GM19025 (cell line): Measurements from ENCODE around the gene GABRB3.
"Not testable (repeated sequence)": the region's sequence is repeated elsewhere in the genome, so short reads cannot be mapped to it uniquely, and the experiment has no call there.

Experiments
- ATAC-seq: cut with Tn5 transposase; IDR thresholded peaks from one replicate; pipeline ENCODE4 v1.9.1; 2021; ENCODE audit warnings: mild to moderate bottlenecking, low read depth, moderate library complexity; ENCODE audit not compliant: unreplicated experiment

GABRB3 gene

DNA sequence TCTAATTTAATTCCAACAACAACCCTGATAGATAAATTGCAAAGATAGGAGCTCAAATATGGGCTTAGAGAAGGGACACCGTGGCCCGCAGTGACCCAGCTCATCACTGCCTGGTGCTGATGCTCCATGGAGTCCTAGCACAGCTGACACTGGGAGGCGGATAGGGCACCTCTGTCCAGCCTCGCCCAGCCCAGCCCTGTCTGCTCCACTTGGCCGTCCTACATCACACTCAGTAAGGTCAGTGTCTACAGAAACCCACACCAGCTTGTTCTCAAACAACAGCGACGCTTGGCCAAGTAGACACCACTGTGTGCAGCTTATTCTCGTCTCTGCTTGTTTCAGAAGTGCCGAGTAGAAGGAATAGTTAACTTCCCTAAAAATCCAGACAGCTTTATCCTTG, 33.9 kb downstream of the GABRB3 start:
- no peak for ATAC-seq

DNA sequence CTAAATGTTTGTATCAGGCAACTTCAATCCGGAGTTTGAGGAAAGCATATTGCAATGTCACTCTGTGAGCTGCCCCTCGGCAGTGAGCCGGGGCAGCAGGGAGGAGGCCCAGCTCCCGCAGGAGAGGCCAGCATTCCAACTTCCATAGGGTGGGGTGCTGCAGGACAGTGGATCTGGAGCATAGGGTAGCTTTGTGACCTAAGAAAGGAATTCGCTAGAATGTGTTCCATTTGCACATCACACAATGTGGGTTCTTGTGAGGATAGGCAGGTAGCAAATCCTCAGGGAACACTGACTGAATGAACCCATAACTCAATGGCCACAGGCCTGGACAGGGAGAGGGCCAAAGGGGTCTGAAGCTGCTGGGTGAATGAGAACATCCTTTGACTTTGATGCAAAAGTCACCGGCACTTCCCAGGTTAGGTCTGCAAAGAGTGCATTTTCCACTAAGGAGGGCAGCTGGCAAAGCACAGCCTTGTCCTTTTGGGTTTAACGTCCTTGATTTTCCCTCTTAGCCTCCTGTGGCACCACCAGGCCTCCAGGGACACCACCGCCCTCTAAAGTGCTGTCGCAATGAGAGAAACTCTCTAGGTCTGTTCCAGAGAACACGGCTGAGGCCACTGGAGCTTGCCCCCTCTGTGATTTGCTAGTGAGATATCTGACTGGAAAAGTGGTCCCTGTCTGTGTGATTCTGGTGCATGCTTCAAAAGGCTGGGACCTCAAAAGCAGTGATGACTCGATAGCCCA, 36.2 kb downstream of the GABRB3 start:
- ATAC-seq = no peak

DNA sequence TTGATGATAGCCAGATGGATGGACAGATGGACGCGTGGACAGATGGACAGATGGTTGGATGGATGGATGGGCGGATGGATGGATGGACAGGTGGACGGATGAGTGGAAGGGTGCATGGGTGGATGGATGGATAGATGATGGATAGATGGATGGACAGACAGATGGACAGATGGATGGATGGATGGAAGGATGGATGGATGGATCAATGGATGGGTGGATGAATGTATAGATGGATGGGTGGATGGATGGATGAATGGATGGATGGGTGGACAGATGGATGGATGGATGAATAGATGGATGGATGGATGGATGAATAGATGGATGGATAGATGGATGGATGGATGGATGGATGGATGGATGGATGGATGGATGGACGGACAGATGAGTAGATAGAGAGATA, 40.9 kb downstream of the GABRB3 start:
- no peak for ATAC-seq

DNA sequence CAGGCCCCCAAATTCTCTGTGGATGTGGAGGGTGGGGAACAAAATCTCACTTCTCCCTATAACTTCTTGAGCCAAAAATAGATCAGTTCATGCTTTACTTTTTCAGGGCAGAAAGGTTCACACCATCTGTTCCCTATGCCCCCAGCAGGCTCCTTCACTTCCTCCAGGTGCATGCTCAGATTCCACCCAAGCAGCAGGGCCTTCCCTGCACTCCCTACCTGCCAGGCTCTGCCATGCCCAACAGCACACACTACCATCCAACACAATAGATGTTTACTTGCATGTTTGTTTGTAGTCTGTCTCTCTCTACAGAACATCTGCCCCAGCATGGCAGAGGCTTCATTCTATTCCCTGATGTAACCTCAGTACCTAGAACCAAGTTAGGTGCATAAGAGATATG, 43.3 kb downstream of the GABRB3 start:
- ATAC-seq = no peak

DNA sequence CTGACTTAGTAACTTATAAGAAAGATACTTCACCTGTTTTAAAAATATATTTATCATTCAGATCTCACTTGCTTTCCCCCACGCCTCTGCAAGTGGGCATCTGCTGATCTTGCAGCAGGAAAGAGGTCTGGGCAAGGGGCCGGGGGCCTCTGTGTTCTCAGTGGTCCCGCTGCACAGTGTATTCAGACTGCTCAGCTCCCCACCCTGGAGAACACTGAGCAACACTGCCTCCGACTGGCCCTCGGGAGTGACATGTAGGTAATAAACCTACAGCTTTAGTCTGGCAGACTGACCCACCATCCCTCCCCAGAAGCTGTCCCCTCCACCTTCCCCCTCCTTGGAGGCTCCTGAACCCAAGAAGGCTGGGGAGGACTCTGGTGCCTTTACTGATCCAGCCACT, 43.8 kb downstream of the GABRB3 start:
- no peak for ATAC-seq

DNA sequence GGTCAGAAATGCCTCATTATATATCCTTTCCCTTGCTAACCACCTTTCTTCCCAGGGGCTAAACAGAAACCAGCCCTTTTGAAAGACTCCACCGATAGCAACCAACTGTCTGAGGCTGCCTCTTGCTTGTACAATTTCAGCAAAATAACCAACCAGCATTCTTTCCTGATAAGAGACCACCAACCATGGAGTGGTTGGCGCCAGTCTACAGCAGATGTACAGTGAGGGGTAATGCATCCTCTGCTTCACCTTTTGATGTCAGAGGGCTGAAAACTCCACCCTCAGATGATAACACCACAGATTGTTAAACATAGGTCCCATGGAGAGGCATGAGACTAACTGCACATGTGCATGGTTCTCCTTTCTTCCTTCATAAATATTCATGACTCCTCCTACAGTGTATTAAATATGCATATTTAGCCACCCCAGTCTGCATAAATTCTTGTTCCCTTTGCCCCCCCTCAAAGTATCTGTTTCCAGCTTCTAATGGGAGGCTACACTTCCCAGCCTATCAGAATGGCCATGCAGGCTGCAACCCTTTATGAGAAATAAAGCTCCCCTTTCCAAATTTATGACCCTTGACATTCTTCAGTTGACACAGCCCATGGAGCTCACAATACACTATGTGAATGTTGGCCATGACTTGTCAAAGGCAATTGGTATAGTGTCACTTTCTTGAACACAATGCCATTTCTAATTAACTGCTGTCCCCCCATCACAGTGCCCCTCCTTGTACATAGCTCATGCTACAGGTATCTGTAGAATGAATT, 48.3 kb downstream of the GABRB3 start:
- no peak for ATAC-seq

DNA sequence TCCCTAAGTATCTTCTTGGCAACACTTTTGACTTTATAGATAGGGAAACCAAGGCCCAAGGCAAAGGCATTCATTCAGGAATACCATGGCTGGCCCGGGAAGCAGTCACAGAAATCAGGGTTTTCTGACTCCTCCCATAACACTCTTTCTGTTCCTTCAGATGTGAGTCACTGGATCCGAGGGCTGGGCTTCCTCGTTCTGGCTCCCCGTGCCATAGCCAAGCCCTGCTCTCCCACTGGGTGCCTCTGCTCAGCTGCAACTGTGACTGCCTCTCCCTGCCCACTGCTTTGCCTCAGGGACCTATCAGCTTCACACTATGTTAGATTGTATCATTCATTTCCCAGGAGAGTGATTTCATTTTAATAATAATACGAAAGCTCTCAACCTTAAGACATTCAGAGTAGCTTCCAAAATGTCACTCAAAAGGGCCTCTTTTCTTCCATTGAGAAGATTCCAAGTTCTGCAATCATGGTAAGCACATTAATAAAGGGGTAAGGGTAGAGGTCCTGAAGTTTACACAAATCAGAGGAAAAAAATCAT, 50.2 kb downstream of the GABRB3 start:
- ATAC-seq = no peak

DNA sequence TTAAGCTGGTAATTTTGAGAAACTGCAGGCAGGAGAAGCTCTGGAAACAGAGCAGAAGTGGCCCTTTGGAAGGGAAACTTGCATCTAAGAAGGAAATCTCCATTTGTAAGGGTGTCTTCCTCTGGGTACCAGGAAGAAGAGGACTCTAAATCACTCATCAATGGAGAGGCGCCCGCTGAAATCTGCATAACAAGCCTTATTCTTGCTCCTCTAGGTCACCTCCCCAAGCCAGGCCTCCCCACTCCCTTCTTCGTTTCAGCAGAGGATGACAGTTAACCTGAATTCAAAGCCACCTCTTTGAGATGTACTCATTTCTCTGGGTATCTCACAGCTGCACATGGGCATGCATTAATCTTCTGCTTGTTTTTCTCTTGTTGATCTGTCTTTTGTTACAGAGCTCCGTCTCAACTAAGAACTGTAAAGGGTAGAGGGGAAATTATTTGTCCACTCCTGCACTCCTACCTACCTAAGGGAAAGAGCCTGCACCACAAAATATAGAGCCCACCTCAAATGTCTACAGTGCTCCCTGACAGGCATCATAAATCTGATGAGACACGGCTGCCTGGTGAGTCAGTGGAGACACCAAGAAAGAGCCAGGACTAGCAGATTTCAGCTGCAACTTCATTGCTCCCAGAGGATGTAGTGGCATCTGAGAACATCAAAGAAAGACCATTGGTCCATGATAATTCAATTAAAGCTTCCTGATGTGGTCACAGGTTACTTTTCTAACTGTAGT, 51.5 kb downstream of the GABRB3 start:
- ATAC-seq = no peak

DNA sequence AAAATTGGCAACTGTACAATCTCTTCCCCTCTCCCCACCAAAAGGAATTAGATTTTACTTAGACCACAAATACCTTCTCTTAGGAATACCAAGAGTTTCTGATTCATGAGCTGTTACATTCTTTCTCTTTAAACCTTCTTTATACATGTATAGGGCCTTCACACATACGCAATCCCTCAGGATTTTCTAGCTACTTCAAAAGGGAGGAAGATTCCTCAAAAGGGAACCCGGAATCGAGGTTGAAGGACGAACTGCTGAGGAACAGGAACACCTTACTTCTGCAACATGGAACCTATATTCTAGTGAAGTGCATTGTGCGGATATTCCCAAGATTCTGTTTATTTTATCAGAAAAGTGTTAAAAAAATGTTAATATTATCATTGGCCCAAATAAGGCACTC, 52.3 kb downstream of the GABRB3 start:
- no peak for ATAC-seq

DNA sequence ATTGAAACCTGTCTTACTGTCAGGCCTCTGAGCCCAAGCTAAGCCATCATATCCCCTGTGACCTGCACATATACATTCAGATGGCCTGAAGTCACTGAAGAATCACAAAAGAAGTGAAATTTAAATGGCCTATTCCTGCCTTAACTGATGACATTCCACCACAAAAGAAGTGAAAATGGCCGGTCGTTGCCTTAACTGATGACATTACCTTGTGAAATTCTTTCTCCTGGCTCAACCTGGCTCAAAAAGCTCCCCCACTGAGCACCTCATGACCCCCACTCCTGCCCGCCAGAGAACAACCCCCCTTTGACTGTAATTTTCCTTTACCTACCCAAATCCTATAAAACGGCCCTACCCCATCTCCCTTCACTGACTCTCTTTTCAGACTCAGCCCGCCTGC, 53.0 kb downstream of the GABRB3 start:
- not testable (repeated sequence) for ATAC-seq

DNA sequence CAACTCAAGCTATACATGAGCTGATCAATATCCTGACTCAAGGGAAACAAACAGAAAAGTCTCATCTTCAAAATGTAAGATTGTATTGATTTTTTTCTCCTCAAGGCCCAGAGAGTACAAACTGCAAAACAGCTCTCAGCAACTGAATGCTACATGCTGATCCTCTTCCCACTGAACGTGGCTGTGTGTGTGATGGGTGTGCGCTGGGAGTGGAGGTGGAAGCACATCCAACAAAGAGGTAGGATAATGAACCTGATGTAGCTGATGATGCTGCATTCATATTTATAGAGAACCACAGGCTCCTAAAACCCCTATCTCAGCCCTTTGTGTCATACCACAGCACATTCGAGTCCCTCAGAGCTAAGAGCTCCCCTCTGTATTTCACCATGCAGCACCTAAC, 56.8 kb downstream of the GABRB3 start:
- no peak for ATAC-seq

DNA sequence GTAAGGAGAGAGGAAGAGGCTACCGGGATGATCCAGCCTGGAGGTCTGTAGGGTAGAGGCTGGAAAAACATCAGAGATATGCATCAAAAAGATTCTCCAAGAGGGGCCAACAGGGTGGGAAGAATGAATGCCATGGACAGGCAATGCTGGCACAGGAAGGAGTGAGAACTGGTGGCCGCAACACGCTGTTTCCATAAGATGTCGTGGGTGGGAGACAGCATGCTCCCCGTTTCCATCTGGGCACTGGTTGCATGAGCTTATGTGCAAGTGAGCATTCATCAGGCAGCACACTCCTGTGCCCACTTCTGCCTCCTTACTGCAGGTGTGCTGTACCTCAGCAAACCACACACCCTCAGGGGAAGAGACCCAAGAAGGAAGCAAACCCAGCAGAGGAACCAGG, 59.4 kb downstream of the GABRB3 start:
- ATAC-seq = no peak

DNA sequence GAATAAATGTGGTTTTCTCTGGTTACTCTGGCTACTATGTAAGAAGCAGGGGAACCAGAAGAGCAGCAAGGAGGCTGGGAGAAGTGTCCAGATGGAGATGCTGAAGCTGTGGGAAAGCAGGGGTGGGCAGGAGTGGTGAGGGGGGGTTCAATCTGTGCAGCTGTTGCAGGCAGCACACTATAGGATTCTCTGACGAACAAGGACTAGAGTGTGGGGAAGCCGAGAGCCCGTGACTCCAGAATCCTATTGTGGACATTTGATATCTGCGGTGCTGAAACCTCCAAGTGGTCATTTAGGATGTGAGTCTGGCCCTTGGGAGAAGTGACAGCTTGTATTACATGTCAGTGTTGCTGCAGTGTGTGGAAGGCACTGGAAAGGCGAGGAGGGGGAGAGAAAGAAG, 60.5 kb downstream of the GABRB3 start:
- ATAC-seq = no peak

DNA sequence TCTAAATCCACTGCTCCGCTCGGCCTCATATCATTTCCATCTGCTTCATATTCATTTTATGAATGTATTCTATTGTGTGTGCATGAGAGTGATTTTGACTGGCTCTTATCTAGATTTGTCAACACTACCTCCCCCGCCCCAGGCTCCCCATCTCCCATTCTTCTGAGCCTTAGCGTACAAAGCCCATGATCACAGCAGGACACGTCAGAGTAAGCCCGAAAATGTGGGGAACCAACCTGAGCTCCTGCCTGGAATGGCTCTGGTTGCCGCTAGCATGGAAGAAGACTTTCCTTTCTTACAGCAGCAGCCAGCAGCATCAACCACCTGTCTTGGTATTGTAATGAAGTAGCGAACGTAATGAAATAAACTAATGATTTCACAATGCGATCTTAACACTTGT, 61.4 kb downstream of the GABRB3 start:
- no peak for ATAC-seq

DNA sequence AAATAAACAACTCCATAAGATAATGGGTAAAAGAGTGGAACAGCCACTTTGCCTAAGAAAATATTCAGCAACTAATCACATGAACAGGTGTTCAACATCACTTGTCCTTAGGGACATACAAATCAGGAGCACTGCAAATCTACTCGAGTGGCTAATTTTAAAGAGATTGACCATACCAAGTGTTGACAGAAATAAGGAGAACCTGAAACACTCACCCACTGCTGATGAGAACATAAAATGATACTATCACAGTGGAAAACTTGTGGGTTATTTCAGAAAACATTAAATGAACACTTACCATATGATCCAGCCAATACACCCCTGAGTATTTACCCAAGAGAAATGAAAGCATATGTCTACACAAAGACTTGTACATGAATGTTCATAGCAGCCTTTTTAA, 70.5 kb downstream of the GABRB3 start:
- ATAC-seq = no peak

DNA sequence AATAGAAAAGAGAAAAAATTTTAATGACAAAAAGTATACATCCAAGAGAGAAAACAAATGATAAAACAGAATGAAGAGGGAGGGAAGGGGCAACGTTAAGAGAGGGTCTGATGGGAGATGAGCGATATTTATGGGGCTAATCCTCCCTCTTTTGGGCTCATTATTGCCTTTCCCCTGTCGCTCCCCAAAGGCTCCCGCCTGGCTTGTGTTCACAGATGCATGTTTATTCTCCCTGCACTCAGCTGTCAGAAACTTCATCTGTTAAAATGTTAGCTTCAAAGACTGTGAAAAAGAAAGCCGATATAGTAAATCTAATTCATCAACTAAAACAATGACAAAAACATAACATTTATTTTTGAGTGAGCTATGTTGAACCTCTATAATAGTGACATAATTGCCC, 74.3 kb downstream of the GABRB3 start:
- no peak for ATAC-seq

DNA sequence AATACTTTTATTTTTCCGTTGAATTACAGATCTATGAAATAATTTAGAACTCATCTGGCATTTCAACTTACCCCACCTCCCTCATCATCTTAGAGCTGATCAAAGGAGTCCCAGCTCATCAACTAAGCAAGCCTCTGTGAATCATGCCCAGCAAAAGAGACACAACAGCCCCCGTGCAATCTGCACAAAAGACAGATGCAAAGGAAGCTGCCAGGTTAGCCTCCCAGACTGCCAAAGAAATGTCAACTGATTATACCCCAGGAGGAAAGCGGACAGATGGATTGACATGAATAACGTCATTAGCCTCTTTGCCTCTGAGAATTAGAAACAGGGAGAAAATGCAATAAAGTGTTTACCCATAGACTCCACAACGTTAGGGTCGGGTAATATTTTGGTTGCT, 75.0 kb downstream of the GABRB3 start:
- no peak for ATAC-seq

DNA sequence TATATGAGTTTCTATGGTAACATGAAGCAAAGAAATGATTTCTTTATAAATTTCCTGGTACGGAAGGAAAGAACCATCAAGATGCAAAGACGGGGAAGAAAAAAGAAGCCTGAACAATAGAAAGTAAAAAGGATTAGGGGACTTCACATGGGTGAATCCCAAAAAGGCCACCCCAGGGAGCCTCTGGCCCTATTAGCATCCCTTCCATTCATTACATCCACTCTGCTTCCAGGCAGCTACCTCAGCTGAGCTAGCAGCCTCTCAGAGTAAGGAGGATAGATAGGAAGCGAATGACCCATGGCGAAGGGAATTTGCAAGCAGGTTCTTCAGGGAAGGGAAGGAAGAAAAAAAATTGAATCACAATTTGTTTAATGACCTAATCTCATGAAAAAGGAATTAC, 81.6 kb downstream of the GABRB3 start:
- ATAC-seq = no peak

DNA sequence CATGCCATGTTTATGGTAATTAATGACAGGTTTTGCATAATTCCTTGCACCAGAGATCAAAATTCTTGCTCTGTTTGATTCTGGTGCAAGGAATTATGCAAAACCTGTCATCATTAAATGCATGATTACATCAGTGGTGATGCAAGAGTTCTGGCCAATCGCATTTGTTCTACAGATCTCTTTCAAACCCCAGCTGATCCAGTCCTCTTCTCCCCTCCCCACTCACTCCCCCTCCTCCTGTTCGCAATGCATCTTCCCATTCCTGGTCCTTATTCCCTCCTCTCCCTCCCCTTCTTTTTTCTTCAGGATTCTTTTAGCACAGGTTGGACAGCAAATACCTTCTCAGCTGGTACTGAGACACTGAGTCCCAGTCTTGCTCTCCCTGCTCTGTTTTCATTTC, 82.1 kb downstream of the GABRB3 start:
- ATAC-seq = no peak

DNA sequence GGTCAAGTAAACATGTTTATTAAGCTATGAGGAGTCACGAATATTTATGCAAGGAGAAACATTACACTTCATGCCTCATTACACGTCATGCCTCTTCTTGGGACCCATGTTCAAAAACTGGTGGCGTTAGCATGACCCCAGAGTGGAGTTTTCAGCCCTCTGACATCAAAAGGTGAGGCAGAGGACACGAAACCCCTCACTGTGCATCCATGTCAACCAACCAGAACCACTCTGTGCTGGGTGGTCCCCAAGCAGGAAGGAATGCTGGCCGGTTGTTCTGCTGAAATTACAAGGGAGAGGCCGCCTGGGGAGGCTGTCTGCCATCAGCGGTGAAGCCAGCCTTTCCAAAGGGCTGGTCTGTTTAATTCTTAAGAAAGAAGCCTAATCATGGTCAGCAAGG, 83.4 kb downstream of the GABRB3 start:
- no peak for ATAC-seq

DNA sequence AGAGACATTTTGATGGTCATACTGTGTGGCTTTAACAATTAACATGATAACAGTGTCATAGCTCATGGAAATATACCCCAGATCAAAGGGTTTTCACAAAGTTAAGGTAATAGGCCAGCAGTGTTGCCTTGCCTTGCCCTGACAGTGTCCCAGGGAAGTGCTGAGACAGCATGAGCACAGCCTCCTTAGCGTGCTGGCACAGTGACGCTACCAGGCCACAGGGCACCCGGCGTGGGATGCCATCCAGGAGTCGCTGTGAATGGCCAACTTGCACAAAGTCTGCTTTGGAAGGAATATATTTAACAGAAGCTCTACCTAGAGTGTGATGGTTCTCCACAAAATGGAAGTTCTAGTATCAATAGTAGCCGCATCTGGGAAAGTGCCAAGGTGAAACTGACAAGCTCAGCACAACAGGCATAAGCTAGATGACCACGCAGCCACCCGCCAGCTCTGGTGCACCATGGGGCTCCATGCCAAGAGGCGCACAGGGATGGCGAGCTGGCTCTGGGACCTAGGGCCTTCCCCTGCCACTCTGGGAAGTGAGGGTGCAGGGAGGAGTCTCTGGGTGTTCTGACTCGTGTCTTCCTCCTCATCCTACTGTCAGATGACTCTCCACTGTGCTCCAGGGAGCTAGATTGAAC, 86.2 kb downstream of the GABRB3 start:
- no peak for ATAC-seq
